Erythroblast (primary cell): ENCODE results near the gene NPIPB2.

Source experiments
- GATA1 ChIP-seq: IDR thresholded peaks from 2 replicates; pipeline ENCODE4 v1.6.1; 2011; ENCODE audit warnings: low read depth, mild to moderate bottlenecking, control low read depth, low read length, moderate library complexity
- POLR2A ChIP-seq: IDR thresholded peaks from 2 replicates; pipeline ENCODE4 v1.6.1; 2011; ENCODE audit warnings: mild to moderate bottlenecking, low read length

- TF ChIP-seq POLR2A (no peak), GATA1 (no peak)
Measured at GRCh38 chr16:11892761-11893160, 49.1 kb downstream of the NPIPB2 start.
